K562 (cell line): ENCODE data around the gene PLXNB3.

Source experiments
- CAMTA2 ChIP-seq: fragments of 250-450 bp; sonication (Bioruptor Pico); conservative IDR thresholded peaks from 2 replicates; pipeline ENCODE4 v1.5.1; 2022
- POLR2A ChIP-seq: fragments of 450-650 bp; conservative IDR thresholded peaks from 2 replicates; pipeline ENCODE4 v1.6.1; 2016
- RNF219 ChIP-seq: fragments of 250-450 bp; sonication (Bioruptor Pico); IDR thresholded peaks from 2 replicates; pipeline ENCODE4 v1.5.0; 2022; ENCODE audit warnings: mild to moderate bottlenecking
- ZFP36 ChIP-seq: fragments of 150-350 bp; IDR thresholded peaks from 2 replicates; pipeline ENCODE4 v1.6.1; 2018; ENCODE audit warnings: low read length, low read depth; ENCODE audit not compliant: partially characterized antibody
- ZNF175 ChIP-seq: fragments of 200-800 bp; sonication (Bioruptor generic); IDR thresholded peaks from 2 replicates; pipeline ENCODE4 v1.6.1; 2016; ENCODE audit warnings: low read depth, mild to moderate bottlenecking, missing genetic modification characterization, missing compliant biosample characterization
- TF ChIP-seq, protein P1 (sequence below), 3 experiments: IDR thresholded peaks in 2 of 3; conservative IDR thresholded peaks in 1 of 3; 2 replicates each; pipeline ENCODE4 v1.5.1; 2011 to 2012; ENCODE audit warnings: low read length in 3 of 3, mild to moderate bottlenecking in 3 of 3, control low read depth in 2 of 3, improper control_type of control experiment in 1 of 3, inconsistent platforms in 1 of 3, low read depth in 1 of 3, mixed read lengths in 1 of 3, moderate library complexity in 1 of 3; ENCODE audit not compliant: insufficient read depth in 2 of 3

- TF ChIP-seq RNF219 (no peak), CAMTA2 (CRISPR knock-in tag) (no peak), ZFP36 (no peak), POLR2A (peak; percentile 47; the same call in 1 of the 2 replicates), ZNF175 (CRISPR knock-in tag) (no peak)
- TF ChIP-seq, protein P1, sequence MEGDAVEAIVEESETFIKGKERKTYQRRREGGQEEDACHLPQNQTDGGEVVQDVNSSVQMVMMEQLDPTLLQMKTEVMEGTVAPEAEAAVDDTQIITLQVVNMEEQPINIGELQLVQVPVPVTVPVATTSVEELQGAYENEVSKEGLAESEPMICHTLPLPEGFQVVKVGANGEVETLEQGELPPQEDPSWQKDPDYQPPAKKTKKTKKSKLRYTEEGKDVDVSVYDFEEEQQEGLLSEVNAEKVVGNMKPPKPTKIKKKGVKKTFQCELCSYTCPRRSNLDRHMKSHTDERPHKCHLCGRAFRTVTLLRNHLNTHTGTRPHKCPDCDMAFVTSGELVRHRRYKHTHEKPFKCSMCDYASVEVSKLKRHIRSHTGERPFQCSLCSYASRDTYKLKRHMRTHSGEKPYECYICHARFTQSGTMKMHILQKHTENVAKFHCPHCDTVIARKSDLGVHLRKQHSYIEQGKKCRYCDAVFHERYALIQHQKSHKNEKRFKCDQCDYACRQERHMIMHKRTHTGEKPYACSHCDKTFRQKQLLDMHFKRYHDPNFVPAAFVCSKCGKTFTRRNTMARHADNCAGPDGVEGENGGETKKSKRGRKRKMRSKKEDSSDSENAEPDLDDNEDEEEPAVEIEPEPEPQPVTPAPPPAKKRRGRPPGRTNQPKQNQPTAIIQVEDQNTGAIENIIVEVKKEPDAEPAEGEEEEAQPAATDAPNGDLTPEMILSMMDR (IDR thresholded peaks at IDR 0.05 in 2 of 3, conservative IDR thresholded peaks at IDR 0.05 in 1 of 3; ENCODE audit: insufficient read depth in 2 of 3, low read depth in 1 of 3, low read length in 3 of 3), result no peak
Measured at GRCh38 chrX:153799326-153799725, 35.3 kb downstream of the PLXNB3 start.
